ENCODE measurements around the gene NSMCE4A. TPM values are rescaled to one million over a fixed set of nuclear protein-coding genes. Genes with fewer than 3 reads are reported as not detected.

The NSMCE4A gene
- polyA plus RNA-seq, 2 donors: 39.8 to 61.4 TPM

GRCh38 chr10:121910673-121911420 is 64.2 kb downstream of the NSMCE4A start:
- Histone ChIP-seq H3K4me3 (ENCODE audit: low read depth in 1 of 2, low read length in 2 of 2) (no peak overlapping the region), H3K36me3 (ENCODE audit: control insufficient read depth in 2 of 2, insufficient read depth in 2 of 2, low read length in 1 of 2) (peaks cover 0 to 3% of the 10 kb centered on the region in 2 donors), H3K9me3 (ENCODE audit: control insufficient read depth in 2 of 2, insufficient read depth in 1 of 2, low read depth in 1 of 2, low read length in 1 of 2) (no peaks in the 10 kb centered on the region), H3K27me3 (ENCODE audit: control insufficient read depth in 1 of 2, insufficient read depth in 2 of 2, low read length in 2 of 2) (no peaks in the 10 kb centered on the region), H3K27ac (ENCODE audit: low read depth in 2 of 2, low read length in 1 of 2) (no peak overlapping the region), H3K4me1 (ENCODE audit: control insufficient read depth in 2 of 2, insufficient read depth in 2 of 2, low read length in 1 of 2) (no peaks in the 10 kb centered on the region)
- 51 to 62% methylated on average over 5 of the region's 5 CpGs for WGBS, 2 donors

Other genes with a start within 250 kb of the NSMCE4A start
- gene ATE1, start 47.2 kb downstream of the NSMCE4A start, polyA plus RNA-seq: 1 to 10 TPM; 3.7 to 6.8 TPM
- gene TACC2, start 13.9 kb upstream of the NSMCE4A start, polyA plus RNA-seq: 10 to 100 TPM; 47.8 to 51.8 TPM